H9 (cell line): ENCODE measurements around the gene IL6R. TPM values are rescaled to one million over a fixed set of nuclear protein-coding genes. Genes with fewer than 3 reads are reported as not detected.
"Not testable (repeated sequence)": the region's sequence is repeated elsewhere in the genome, so short reads cannot be mapped to it uniquely, and the experiment has no call there.

Experiments used
- DNase-seq: peaks from one replicate; pipeline ENCODE4 v3.0.0-alpha.2; 2017
- H2AFZ ChIP-seq: one replicate; pipeline ENCODE4 v1.6.1; 2013; ENCODE audit warnings: mild to moderate bottlenecking, low read length, control low read depth, moderate library complexity
- H2AK5ac ChIP-seq: 2 replicates; pipeline ENCODE4 v1.6.1; 2013; ENCODE audit warnings: low read length, control low read depth, mixed read lengths; ENCODE audit not compliant: insufficient read length
- H2BK120ac ChIP-seq: one replicate; pipeline ENCODE4 v1.6.1; 2013; ENCODE audit warnings: low read depth, mild to moderate bottlenecking, low read length, control low read depth, inconsistent platforms; ENCODE audit not compliant: poor library complexity, severe bottlenecking
- H2BK12ac ChIP-seq: 2 replicates; pipeline ENCODE4 v1.6.1; 2013; ENCODE audit warnings: low read length, control low read depth, mixed read lengths, low read depth; ENCODE audit not compliant: insufficient read length
- H2BK15ac ChIP-seq: 2 replicates; pipeline ENCODE4 v1.6.1; 2013; ENCODE audit warnings: low read depth, low read length, control low read depth
- H2BK20ac ChIP-seq: one replicate; pipeline ENCODE4 v1.6.1; 2013; ENCODE audit warnings: low read depth, mild to moderate bottlenecking, low read length, control low read depth, inconsistent platforms; ENCODE audit not compliant: poor library complexity, severe bottlenecking
- H2BK5ac ChIP-seq: 2 replicates; pipeline ENCODE4 v1.6.1; 2013; ENCODE audit warnings: low read length, control low read depth, mixed read lengths; ENCODE audit not compliant: insufficient read length
- H3K14ac ChIP-seq: 2 replicates; pipeline ENCODE4 v1.6.1; 2013; ENCODE audit warnings: low read length, control low read depth; ENCODE audit not compliant: insufficient read depth
- H3K18ac ChIP-seq: 2 replicates; pipeline ENCODE4 v1.6.1; 2013; ENCODE audit warnings: low read depth, mild to moderate bottlenecking, mixed read lengths, low read length, control low read depth; ENCODE audit not compliant: insufficient read length
- H3K23ac ChIP-seq: 2 replicates; pipeline ENCODE4 v1.6.1; 2013; ENCODE audit warnings: low read length, control low read depth, mixed read lengths, low read depth; ENCODE audit not compliant: insufficient read length
- H3K23me2 ChIP-seq: 2 replicates; pipeline ENCODE4 v1.6.1; 2013; ENCODE audit warnings: low read depth, mild to moderate bottlenecking, mixed read lengths, low read length, control low read depth; ENCODE audit not compliant: insufficient read length, poor library complexity, severe bottlenecking
- H3K27ac ChIP-seq: 2 replicates; pipeline ENCODE4 v1.5.1; 2013; ENCODE audit warnings: low read length, control low read depth, mixed read lengths, low read depth; ENCODE audit not compliant: insufficient read length
- H3K27me3 ChIP-seq: 2 replicates; pipeline ENCODE4 v1.6.1; 2013; ENCODE audit warnings: low read length, control low read depth, inconsistent platforms; ENCODE audit not compliant: insufficient read depth
- H3K4ac ChIP-seq: 2 replicates; pipeline ENCODE4 v1.6.1; 2013; ENCODE audit warnings: low read depth, mild to moderate bottlenecking, control low read depth, inconsistent platforms, low read length, moderate library complexity
- H3K4me1 ChIP-seq: 2 replicates; pipeline ENCODE4 v1.6.1; 2013; ENCODE audit warnings: low read length, control low read depth, inconsistent platforms; ENCODE audit not compliant: insufficient read depth
- H3K4me2 ChIP-seq: 2 replicates; pipeline ENCODE4 v1.6.1; 2013; ENCODE audit warnings: low read length, control low read depth, mixed read lengths; ENCODE audit not compliant: insufficient read length, insufficient read depth
- H3K56ac ChIP-seq: 2 replicates; pipeline ENCODE4 v1.6.1; 2013; ENCODE audit warnings: low read depth, mild to moderate bottlenecking, mixed read lengths, low read length, control low read depth; ENCODE audit not compliant: insufficient read length
- H3K79me1 ChIP-seq: 2 replicates; pipeline ENCODE4 v1.6.1; 2013; ENCODE audit warnings: low read depth, mild to moderate bottlenecking, moderate library complexity, low read length, control low read depth, inconsistent platforms; ENCODE audit not compliant: insufficient read depth, poor library complexity, severe bottlenecking
- H3K79me2 ChIP-seq: 2 replicates; pipeline ENCODE4 v1.6.1; 2013; ENCODE audit warnings: low read length, control low read depth, inconsistent platforms; ENCODE audit not compliant: insufficient read depth
- H3K9ac ChIP-seq: 2 replicates; pipeline ENCODE4 v1.6.1; 2013; ENCODE audit warnings: low read length, control low read depth, mixed read lengths; ENCODE audit not compliant: insufficient read length; ENCODE audit errors: extremely low read depth
- H3K9me3 ChIP-seq: one replicate; pipeline ENCODE4 v1.6.1; 2013; ENCODE audit warnings: low read depth, low read length, inconsistent platforms; ENCODE audit not compliant: control insufficient read depth
- H3T11ph ChIP-seq: one replicate; pipeline ENCODE4 v1.6.1; 2013; ENCODE audit warnings: mild to moderate bottlenecking, low read length, control low read depth, inconsistent platforms
- H4K20me1 ChIP-seq: one replicate; pipeline ENCODE4 v1.6.1; 2013; ENCODE audit not compliant: control insufficient read depth, insufficient read length, insufficient read depth
- H4K5ac ChIP-seq: 2 replicates; pipeline ENCODE4 v1.6.1; 2013; ENCODE audit warnings: low read depth, mild to moderate bottlenecking, mixed read lengths, low read length, control low read depth; ENCODE audit not compliant: insufficient read length
- H4K8ac ChIP-seq: replicated peaks from 2 replicates; pipeline ENCODE4 v1.6.1; 2013; ENCODE audit warnings: low read length, control low read depth, mixed read lengths, low read depth; ENCODE audit not compliant: insufficient read length
- H4K91ac ChIP-seq: 2 replicates; pipeline ENCODE4 v1.6.1; 2013; ENCODE audit warnings: low read depth, mild to moderate bottlenecking, moderate library complexity, mixed read lengths, low read length, control low read depth; ENCODE audit not compliant: insufficient read length
- H3K27ac Mint-ChIP-seq, 3 experiments: 2 replicates in 2 of 3; 3 replicates in 1 of 3; pipeline ENCODE4 v1.8.0; 2020 to 2021; ENCODE audit warnings: mixed read lengths in 3 of 3, mild to moderate bottlenecking in 1 of 3, moderate library complexity in 1 of 3
- H3K27me3 Mint-ChIP-seq: 2 replicates; pipeline ENCODE4 v1.8.0; 2021; ENCODE audit warnings: low read depth, mild to moderate bottlenecking, moderate library complexity, mixed read lengths
- H3K36me3 Mint-ChIP-seq, 3 experiments: 2 replicates in 2 of 3; 3 replicates in 1 of 3; pipeline ENCODE4 v1.8.0; 2020 to 2021; ENCODE audit warnings: low read depth in 3 of 3, mixed read lengths in 3 of 3; ENCODE audit not compliant: insufficient read depth in 1 of 3
- H3K4me1 Mint-ChIP-seq, 2 experiments: 2 replicates each; pipeline ENCODE4 v1.8.0; 2020; ENCODE audit warnings: mixed read lengths in 2 of 2
- H3K4me3 Mint-ChIP-seq, 2 experiments: 2 replicates in 1 of 2; 3 replicates in 1 of 2; pipeline ENCODE4 v1.8.0; 2020 to 2021; ENCODE audit warnings: mild to moderate bottlenecking in 2 of 2, mixed read lengths in 2 of 2, moderate library complexity in 1 of 2
- H3K9me3 Mint-ChIP-seq, 2 experiments: 2 replicates in 1 of 2; 3 replicates in 1 of 2; pipeline ENCODE4 v1.8.0; 2020; ENCODE audit warnings: mild to moderate bottlenecking in 2 of 2, mixed read lengths in 2 of 2, moderate library complexity in 1 of 2
- WGBS: extraction: QIAGEN DNeasy Blood & Tissue Kit; methylation state at CpG from one replicate; pipeline ENCODE4 v1.1.7; 2013; ENCODE audit warnings: missing lambda C conversion rate, low lambda C conversion rate, mixed read lengths; ENCODE audit not compliant: insufficient read length; ENCODE audit errors: extremely low coverage; 5-methylcytosine and 5-hydroxymethylcytosine counted together
- total RNA-seq: library from RNA; stranded (reverse); gene quantifications from 2 replicates; pipeline ENCODE4 v1.2.1, GENCODE V29; 2021
- TF ChIP-seq, protein P1 (sequence below): fragments of 200-600 bp; sonication (generic); conservative IDR thresholded peaks from 3 replicates; pipeline ENCODE4 v1.8.0; 2021; ENCODE audit warnings: antibody characterized with exemption, mild to moderate bottlenecking

The IL6R gene
- total RNA-seq, 1 experiment from 2014 or later = 1.7 TPM

DNA sequence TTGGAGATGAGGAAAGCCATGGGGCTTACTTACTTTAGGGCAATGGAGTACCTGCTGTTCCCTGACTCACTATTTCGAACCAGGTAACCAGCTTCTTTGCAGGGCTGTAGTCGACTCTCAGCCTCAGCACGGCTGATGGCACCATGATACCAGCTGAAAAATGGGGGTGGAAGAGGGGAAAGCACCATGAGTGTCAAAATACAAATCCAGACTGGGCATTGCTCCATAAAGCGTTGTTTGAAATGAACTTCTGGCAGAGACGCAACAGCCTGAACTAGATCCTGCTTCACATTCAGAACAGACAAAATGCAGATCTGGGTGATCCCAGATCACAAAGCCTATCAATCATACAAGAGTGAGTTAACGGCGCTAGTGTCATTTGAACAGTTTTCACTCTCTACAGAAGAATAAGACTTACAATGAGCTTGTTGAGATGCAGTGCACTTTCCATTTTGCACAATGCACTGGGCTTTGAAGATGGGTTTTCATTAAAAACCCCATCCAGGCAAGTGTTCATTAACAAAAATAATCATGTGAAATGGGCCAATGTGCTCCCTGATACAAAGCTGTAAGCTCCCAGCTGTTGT is 80.9 kb downstream of the IL6R start:
- H3K4ac ChIP-seq = no peak overlapping the region
- peaks cover 3% of the 10 kb centered on the region for H4K20me1 ChIP-seq
- H3K18ac ChIP-seq = no peak overlapping the region
- H3K27ac ChIP-seq = no peak overlapping the region
- H3T11ph ChIP-seq = no peak overlapping the region
- Mint-ChIP-seq H3K4me3 (no peak overlapping the region), H3K27ac (no peak overlapping the region), H3K36me3 (no peaks in the 10 kb centered on the region), H3K27me3 (no peaks in the 10 kb centered on the region; the same call in 1 of the 2 replicates), H3K9me3 (no peaks in the 10 kb centered on the region), H3K4me1 (0 out of 4 replicates have a peak, but pooled peaks cover 0 to 2% of the 10 kb centered on the region in 2 experiments)
- no peak overlapping the region for H2BK20ac ChIP-seq
- H2BK5ac ChIP-seq = no peak overlapping the region
- no peak overlapping the region for H2AK5ac ChIP-seq
- H3K79me1 ChIP-seq = no peaks in the 10 kb centered on the region
- no peak overlapping the region for H3K4me2 ChIP-seq
- no CpG with 5 or more reads among the region's 7 CpGs for WGBS
- H4K91ac ChIP-seq = no peak overlapping the region
- peaks cover 2% of the 10 kb centered on the region for H3K23me2 ChIP-seq
- H2BK15ac ChIP-seq = no peak overlapping the region
- no peak overlapping the region for H2AFZ ChIP-seq
- no peaks in the 10 kb centered on the region for H3K4me1 ChIP-seq
- no peak overlapping the region for H2BK12ac ChIP-seq
- no peak overlapping the region for H3K23ac ChIP-seq
- H3K79me2 ChIP-seq = no peaks in the 10 kb centered on the region
- no peak overlapping the region for H3K9ac ChIP-seq
- DNase-seq = no peak
- H3K9me3 ChIP-seq = no peaks in the 10 kb centered on the region
- no peak overlapping the region for H4K5ac ChIP-seq
- no peak overlapping the region for H4K8ac ChIP-seq
- no peak overlapping the region for H3K56ac ChIP-seq
- no peak overlapping the region for H2BK120ac ChIP-seq
- TF ChIP-seq, protein P1, sequence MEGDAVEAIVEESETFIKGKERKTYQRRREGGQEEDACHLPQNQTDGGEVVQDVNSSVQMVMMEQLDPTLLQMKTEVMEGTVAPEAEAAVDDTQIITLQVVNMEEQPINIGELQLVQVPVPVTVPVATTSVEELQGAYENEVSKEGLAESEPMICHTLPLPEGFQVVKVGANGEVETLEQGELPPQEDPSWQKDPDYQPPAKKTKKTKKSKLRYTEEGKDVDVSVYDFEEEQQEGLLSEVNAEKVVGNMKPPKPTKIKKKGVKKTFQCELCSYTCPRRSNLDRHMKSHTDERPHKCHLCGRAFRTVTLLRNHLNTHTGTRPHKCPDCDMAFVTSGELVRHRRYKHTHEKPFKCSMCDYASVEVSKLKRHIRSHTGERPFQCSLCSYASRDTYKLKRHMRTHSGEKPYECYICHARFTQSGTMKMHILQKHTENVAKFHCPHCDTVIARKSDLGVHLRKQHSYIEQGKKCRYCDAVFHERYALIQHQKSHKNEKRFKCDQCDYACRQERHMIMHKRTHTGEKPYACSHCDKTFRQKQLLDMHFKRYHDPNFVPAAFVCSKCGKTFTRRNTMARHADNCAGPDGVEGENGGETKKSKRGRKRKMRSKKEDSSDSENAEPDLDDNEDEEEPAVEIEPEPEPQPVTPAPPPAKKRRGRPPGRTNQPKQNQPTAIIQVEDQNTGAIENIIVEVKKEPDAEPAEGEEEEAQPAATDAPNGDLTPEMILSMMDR = no peak
- H3K27me3 ChIP-seq = no peaks in the 10 kb centered on the region; the same call in 1 of the 2 replicates
- no peak overlapping the region for H3K14ac ChIP-seq

DNA sequence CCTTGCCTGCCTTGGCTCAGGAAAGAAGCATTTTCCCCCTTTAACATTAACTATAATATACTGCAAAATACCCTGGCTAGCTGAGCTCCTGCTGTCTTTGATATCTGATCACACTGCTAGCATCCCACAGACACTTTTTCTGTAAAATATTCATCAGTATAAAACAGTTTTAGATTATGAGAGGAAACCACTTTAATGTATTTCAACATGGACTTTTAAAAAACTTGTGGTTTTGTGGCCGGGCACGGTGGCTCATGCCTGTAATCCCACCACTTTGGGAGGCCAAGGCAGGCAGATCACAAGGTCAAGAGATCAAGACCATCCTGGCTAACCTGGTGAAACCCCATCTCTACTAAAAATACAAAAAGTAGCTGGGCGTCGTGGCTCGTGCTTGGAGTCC is 81.6 kb downstream of the IL6R start:
- not testable (repeated sequence) for H3K23ac ChIP-seq, H3K18ac ChIP-seq, H3K9me3 ChIP-seq, H3K4me1 ChIP-seq, H2BK120ac ChIP-seq, H2BK20ac ChIP-seq, H3K4me3 Mint-ChIP-seq, H3K23me2 ChIP-seq, H3K27me3 ChIP-seq, H2BK5ac ChIP-seq, H3T11ph ChIP-seq, H2AK5ac ChIP-seq, H3K36me3 Mint-ChIP-seq, H3K9ac ChIP-seq, H4K20me1 ChIP-seq, H3K56ac ChIP-seq, H3K4me2 ChIP-seq, H3K27ac Mint-ChIP-seq, H2BK15ac ChIP-seq, H3K27me3 Mint-ChIP-seq, H3K27ac ChIP-seq, H4K91ac ChIP-seq, H3K79me2 ChIP-seq, H3K9me3 Mint-ChIP-seq, H2AFZ ChIP-seq, H2BK12ac ChIP-seq, H3K14ac ChIP-seq, H3K4ac ChIP-seq, H4K8ac ChIP-seq, H4K5ac ChIP-seq, DNase-seq, H3K4me1 Mint-ChIP-seq, H3K79me1 ChIP-seq
- no CpG with 5 or more reads among the region's 5 CpGs for WGBS
